ENCODE measurements around the gene ASB14. TPM values are rescaled to one million over a fixed set of nuclear protein-coding genes. Genes with fewer than 3 reads are reported as not detected.
"Not testable (repeated sequence)": the region's sequence is repeated elsewhere in the genome, so short reads cannot be mapped to it uniquely, and the experiment has no call there.

ASB14 gene
- total RNA-seq (ENCODE audit: insufficient read depth, low replicate concordance): 0.24 TPM

- DNase-seq (ENCODE audit: low spot score): no peak
Observed at GRCh38 chr3:57292159-57292896, at the start of gene ASB14. ASB14 (minus strand) TSS chr3:57292685; CDS start chr3:57292033, 652 bp downstream.

DNA sequence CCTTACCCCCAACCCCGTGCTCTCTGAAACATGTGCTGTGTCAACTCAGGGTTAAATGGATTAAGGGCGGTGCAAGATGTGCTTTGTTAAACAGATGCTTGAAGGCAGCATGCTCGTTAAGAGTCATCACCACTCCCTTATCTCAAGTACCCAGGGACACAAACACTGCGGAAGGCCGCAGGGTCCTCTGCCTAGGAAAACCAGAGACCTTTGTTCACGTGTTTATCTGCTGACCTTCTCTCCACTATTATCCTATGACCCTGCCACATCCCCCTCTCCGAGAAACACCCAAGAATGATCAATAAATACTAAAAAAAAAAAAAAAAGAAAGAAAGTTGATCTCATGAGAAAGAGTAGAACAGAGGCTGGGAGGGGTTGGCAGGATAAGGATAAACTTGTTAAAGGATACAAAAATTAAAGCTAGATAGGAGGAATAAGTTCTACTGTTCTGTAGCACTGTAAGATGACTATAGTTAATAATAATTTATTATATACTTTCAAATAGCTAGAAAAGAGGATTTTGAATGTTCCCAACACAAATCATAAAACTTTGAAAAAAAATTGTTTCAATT, 46.7 kb upstream of the ASB14 start:
- DNase-seq (ENCODE audit: low spot score): not testable (repeated sequence)

DNA sequence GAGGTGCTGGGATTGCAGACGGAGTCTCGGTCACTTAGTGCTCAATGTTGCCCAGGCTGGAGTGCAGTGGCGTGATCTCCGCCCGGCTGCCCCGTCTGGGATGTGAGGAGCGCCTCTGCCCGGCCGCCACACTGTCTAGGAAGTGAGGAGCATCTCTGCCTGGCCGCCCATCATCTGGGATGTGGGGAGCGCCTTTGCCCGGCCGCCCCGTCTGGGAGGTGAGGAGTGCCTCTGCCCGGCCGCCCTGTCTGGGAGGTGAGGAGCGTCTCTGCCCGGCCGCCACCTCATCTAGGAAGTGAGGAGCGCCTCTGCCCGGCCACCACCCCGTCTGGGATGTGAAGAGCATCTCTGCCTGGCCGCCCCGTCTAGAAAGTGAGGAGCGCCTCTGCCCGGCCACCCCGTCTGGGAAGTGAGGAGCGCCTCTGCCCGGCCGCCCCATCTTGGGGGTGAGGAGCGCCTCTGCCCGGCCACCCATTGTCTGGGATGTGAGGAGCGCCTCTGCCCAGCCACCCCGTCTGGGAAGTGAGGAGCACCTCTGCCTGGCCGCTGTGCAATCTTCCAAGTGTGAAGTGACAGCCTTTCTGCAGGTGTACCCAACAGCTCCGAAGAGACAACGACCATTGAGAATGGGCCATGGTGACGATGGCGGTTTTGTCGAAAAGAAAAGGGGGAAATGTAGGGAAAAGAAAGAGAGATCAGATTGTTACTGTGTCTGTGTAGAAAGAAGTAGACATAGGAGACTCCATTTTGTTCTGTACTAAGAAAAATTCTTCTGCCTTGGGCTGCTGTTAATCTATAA, 46.0 kb upstream of the ASB14 start:
- DNase-seq (ENCODE audit: low spot score): not testable (repeated sequence)

DNA sequence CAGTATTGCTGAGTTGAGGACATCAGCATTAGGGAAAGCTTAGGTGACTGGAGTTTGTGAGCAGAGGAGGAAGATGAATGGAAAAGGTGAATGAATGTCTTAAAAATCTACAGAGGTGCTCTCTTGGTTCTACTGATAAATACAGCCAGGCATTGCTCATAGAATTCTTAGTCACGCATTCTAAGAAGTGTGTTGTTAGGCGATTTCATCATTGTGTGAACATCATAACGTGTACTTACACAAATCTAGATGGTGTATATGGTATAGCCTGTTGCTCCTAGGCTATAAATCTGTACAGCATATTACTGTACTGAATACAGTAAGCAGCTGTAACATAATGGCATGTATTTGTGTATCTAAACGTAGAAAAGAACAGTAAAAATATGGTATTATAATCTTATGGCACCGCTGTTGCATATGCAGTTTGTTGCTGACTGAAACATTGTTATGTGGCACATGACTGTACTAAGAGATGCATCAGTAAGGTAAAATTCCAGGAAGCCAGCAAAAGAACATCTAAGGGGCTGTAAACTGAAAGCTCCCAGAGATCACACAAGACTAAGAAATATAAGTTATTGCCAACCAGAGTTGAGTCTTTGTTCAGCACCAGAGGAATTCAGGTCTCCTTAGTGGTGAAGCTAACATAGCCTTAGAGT, 42.9 kb upstream of the ASB14 start:
- DNase-seq (ENCODE audit: low spot score): no peak

DNA sequence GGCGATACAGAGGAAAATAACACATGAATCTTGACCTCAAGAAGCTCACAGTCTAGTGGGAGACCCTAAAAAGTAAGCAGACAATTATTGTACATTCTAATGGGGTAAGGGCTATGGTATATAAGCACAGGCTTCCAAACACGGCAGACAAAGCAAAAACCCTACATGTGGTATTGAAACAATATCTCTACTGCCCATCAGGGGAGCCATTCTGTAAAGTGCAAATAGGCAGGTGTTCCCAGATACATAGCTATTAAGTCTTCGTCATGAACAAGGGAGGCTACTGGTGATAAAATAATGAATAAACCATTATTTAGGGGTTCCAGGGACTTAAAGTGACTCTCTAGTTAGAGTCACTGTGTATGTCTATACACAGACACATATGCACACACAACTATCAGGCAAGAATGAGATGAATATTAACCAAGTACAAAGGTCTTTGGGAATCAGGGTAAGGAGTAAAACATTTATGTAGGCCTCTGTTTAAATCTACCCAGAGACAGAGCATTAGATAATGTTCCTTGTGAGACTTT, 38.7 kb upstream of the ASB14 start:
- no peak for DNase-seq (ENCODE audit: low spot score)

DNA sequence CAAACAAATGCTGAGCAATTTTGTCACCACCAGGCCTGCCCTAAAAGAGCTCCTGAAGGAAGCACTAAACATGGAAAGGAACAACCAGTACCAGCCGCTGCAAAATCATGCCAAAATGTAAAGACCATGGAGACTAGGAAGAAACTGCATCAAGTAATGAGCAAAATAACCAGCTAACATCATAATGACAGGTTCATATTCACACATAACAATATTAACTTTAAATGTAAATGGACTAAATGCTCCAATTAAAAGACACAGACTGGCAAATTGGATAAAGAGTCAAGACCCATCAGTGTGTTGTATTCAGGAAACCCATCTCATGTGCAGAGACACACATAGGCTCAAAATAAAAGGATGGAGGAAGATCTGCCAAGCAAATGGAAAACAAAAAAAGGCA, 34.0 kb upstream of the ASB14 start:
- not testable (repeated sequence) for DNase-seq (ENCODE audit: low spot score)

DNA sequence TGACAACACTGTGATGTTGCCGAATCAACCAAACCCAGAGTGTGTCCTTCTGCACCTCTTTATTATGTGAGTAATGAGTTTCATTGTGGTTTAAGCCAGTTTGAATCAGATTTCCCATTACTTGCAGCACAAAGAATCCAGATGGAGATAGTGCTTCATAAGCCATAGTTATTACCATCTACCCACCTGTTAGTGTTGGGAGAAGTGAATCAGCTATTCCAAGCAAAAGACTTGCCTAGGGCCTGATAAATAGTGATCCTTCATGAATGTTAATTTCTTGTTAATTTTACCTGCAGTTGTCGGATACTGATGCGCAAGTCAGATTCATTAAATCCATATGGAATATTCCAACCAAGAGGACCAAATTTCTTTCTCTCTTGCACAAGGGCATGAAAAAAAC, 21.7 kb upstream of the ASB14 start:
- no peak for DNase-seq (ENCODE audit: low spot score)

DNA sequence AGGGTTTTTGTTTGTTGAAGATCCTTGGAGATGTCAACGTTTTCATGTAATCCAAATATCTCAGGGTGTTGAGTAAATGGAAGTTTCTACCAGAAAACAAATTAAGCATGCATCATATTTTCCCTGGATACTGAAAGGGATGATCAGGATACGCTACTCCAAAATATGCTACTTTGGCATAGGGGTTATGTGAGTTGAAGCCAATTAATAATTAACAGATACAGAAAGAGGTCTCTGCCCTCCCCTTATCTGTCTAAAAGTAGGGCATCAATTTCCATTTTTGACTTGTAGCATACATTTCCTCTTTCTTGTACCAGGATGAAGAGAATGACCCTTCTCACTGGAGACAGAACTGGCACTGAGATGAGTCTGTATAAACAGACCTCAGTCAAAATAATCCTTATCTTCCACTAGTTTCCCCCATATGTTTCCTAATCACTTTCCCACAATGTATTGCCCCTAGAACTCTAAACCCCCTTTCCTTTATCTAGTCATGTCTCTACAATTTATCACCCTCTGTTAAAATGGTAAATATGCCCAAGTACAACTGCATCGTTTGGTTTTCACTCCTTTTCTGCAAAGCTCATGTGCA, 17.4 kb upstream of the ASB14 start:
- no peak for DNase-seq (ENCODE audit: low spot score)

DNA sequence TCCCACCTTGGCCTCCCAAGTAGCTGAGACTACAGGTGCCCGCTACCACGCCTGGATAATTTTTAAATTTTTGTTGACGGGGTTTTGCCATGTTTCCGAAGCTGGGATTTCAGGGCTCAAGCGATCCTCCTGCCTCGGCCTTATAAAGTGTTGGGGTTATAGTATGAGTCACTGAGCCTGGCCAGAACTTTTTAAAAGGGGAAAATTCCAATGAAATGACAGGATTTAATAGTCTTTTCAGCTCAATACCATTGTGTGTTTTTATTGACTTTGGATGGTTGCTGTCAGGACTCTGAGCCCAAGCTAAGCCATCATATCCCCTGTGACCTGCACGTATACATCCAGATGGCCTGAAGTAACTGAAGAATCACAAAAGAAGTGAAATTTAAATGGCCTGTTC, 11.0 kb upstream of the ASB14 start:
- DNase-seq (ENCODE audit: low spot score): not testable (repeated sequence)

- DNase-seq (ENCODE audit: low spot score): no peak
Observed at GRCh38 chr3:57298041-57298440, 5.6 kb upstream of the ASB14 start.

- DNase-seq (ENCODE audit: low spot score): no peak
Observed at GRCh38 chr3:57292897-57293526, 527 bp upstream of the ASB14 start.

GRCh38 chr3:57288403-57288802, 4.1 kb downstream of the ASB14 start:
- DNase-seq (ENCODE audit: low spot score): no peak

GRCh38 chr3:57287205-57287604, 5.3 kb downstream of the ASB14 start:
- no peak for DNase-seq (ENCODE audit: low spot score)

- no peak for DNase-seq (ENCODE audit: low spot score)
Observed at GRCh38 chr3:57283334-57283733, 9.2 kb downstream of the ASB14 start.

DNA sequence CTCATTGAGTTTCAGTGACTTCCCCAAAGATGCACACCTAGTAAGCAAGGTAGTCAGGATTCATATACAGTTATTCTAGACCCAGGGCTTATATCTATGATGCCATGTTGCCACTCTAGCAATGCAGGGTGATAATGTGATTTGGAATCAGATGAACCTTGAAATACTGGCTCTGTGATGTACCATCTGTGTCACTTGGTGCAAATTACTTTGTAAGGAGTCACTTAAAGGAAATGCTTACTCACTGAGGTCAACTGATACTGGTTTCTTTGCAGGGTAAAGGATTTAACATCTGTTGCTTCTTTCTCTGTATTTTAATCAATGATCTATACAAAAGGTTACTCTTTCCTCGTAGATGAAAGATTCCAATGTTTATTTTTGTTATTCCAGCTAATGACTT, 10.8 kb downstream of the ASB14 start:
- DNase-seq (ENCODE audit: low spot score): no peak

DNA sequence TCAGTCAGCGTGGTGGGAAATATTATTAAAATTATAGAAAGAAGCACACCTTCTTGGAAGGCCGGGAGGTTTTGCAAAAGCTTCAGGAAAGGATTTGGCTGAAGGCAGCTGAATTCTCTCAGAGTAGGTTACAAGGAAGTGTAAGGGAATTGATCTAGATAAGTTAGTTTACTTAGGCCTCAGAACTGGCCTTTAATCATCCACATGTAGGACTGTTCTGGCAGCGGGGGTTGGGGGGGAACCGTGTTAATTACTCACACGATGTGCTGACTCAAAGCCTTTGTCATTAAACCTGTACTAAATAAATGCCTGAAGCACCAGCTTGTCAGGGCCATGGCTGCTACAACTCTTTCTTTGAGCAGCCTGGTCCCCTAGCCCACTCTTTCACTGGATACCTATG, 12.8 kb downstream of the ASB14 start:
- DNase-seq (ENCODE audit: low spot score): no peak

DNA sequence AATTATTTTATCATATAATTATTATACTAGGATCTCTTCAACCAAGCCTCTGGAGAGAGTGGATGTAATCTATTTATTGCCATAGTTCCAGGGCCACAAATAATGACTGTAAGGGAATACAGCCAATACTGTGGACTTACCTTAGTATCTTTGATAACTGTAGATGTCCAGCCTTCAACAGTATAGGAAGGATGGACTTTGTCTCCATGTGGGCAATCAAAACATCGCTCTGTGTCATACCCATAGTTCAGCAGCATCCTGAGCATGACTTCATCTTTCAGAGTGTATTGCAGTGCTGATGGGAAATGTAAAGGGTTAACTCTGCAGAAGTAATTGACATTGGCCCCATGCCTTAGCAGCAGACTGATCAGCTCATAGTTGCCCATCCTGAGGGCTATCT, 14.2 kb downstream of the ASB14 start:
- DNase-seq (ENCODE audit: low spot score): no peak

GRCh38 chr3:57275393-57275792, 17.1 kb downstream of the ASB14 start:
- DNase-seq (ENCODE audit: low spot score): no peak

- no peak for DNase-seq (ENCODE audit: low spot score)
Observed at GRCh38 chr3:57274845-57275244, 17.6 kb downstream of the ASB14 start.

DNA sequence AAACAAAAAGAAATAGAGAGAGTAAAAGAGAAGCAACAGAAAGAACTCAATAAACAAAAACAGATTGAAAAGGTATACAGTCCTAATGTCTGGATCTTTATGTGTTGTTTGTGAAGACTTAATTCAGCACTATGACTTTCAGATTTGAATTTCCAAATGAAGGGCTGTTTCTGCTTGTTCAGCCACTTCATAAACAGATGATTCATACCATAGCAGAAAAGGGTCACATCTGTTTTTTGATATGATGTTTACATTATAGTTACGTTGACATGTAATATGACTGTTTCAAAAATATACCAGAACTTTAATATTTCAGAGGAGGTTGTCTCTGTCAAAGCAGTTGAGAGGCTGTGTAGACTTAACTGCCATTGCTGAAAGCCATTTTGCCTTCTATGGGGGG, 24.1 kb downstream of the ASB14 start:
- DNase-seq (ENCODE audit: low spot score): no peak

DNA sequence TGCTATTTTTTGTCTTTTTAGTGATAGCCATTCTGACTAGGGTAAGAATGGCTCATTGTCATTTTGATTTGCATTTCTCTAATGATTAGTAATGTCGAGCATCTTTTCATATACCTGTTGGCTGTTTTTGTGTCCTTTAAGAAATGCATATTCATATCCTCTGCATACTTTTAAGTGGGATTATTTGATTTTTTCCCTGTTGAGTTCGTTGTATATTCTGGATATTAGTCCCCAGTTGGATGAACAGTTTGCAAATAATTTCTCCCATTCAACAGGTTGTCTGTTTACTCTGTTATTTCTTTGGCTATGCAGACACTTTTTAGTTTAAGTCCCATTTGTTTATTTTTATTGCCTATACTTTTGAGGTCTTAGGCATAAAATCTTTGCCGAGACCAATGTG, 30.6 kb downstream of the ASB14 start:
- DNase-seq (ENCODE audit: low spot score): no peak
